A549 (cell line): ENCODE results near the gene IL36B. TPM values are rescaled to one million over a fixed set of nuclear protein-coding genes. Genes with fewer than 3 reads are reported as not detected.

Experiments
- ATAC-seq, 2 experiments: fragments of 200-7000 bp in 1 of 2; fragments of >200 bp in 1 of 2; cut with Nextera tagmentation in 1 of 2; cut with Tn5 transposase in 1 of 2; 3 replicates each; pipeline versions ENCODE4 v1.8.0 to v1.9.1; 2018 to 2020; ENCODE audit warnings: mild to moderate bottlenecking in 1 of 2, moderate library complexity in 1 of 2
- CTCF ChIA-PET: fragments of 300-600 bp; sonication (Branson Sonifier 250); formaldehyde crosslinking; extraction: SDS; loops from one replicate; lab custom pipeline; 2021; ENCODE audit warnings: antibody characterized with exemption, inconsistent platforms; lab: Yijun Ruan, JAX
- POLR2A ChIA-PET: fragments of 350-600 bp; formaldehyde crosslinking; extraction: SDS; loops from one replicate; lab custom pipeline; 2021; ENCODE audit warnings: antibody characterized with exemption, inconsistent platforms; lab: Yijun Ruan, JAX
- DNase-seq, 2 experiments: peaks; one replicate each; pipeline versions ENCODE4 v3.0.0 to v3.0.0-alpha.2; 2011 to 2016; ENCODE audit warnings: low read depth in 1 of 2, low spot score in 1 of 2
- FAIRE-seq: peaks from 2 replicates; lab custom pipeline; 2011; peaks lifted over from hg19 to GRCh38; lab: Jason Lieb, UNC
- H3K27ac ChIP-seq, 2 experiments: fragments of >200 bp; sonication (Bioruptor Twin); formaldehyde crosslinking; 3 replicates each; pipeline ENCODE4 v1.5.1; 2016 to 2017
- H3K4me1 ChIP-seq: fragments of >200 bp; sonication (Bioruptor Twin); formaldehyde crosslinking; 3 replicates; pipeline ENCODE4 v1.6.1; 2016
- H3K4me2 ChIP-seq: fragments of >200 bp; sonication (Bioruptor Twin); formaldehyde crosslinking; 3 replicates; pipeline ENCODE4 v1.6.1; 2016
- H3K4me3 ChIP-seq: fragments of >200 bp; sonication (Bioruptor Twin); formaldehyde crosslinking; 3 replicates; pipeline ENCODE4 v1.5.1; 2016
- H3K9me3 ChIP-seq: fragments of >200 bp; sonication (Bioruptor Twin); formaldehyde crosslinking; 3 replicates; pipeline ENCODE4 v1.6.1; 2016
- BHLHE40 ChIP-seq: IDR thresholded peaks from 2 replicates; pipeline ENCODE4 v1.6.1; 2012; ENCODE audit warnings: low read depth, low read length, inconsistent platforms
- CHD2 ChIP-seq: fragments of 150-350 bp; IDR thresholded peaks from 2 replicates; pipeline ENCODE4 v1.6.1; 2014; ENCODE audit warnings: low read length; ENCODE audit not compliant: partially characterized antibody
- EHMT2 ChIP-seq: fragments of 200-600 bp; sonication (generic); IDR thresholded peaks from 2 replicates; pipeline ENCODE4 v1.6.1; 2016; ENCODE audit warnings: antibody characterized with exemption, low read depth, mild to moderate bottlenecking, moderate library complexity
- EP300 ChIP-seq, 2 experiments: fragments of >200 bp; sonication (Bioruptor Twin); formaldehyde crosslinking; IDR thresholded peaks; 2 replicates in 1 of 2; 3 replicates in 1 of 2; pipeline ENCODE4 v1.6.1; 2016 to 2017
- HOXB13 ChIP-seq: fragments of 250-450 bp; sonication (Bioruptor Pico); IDR thresholded peaks from 2 replicates; pipeline ENCODE4 v1.5.0; 2020; ENCODE audit warnings: low read depth, mild to moderate bottlenecking, moderate library complexity
- KDM1A ChIP-seq: fragments of 200-600 bp; sonication (generic); IDR thresholded peaks from 2 replicates; pipeline ENCODE4 v1.6.1; 2016; ENCODE audit warnings: low read depth, mild to moderate bottlenecking
- MAFK ChIP-seq: fragments of 450-650 bp; IDR thresholded peaks from 2 replicates; pipeline ENCODE4 v1.6.1; 2014; ENCODE audit not compliant: partially characterized antibody
- MAZ ChIP-seq: fragments of 150-350 bp; IDR thresholded peaks from 2 replicates; pipeline ENCODE4 v1.6.1; 2014; ENCODE audit warnings: antibody characterized with exemption, low read depth, low read length, borderline replicate concordance
- MYC ChIP-seq: IDR thresholded peaks from 2 replicates; pipeline ENCODE4 v1.6.1; 2012; ENCODE audit warnings: mild to moderate bottlenecking, inconsistent platforms, low read length, improper control_type of control experiment, borderline replicate concordance
- NFE2L2 ChIP-seq: fragments of 150-350 bp; conservative IDR thresholded peaks from 2 replicates; pipeline ENCODE4 v1.6.1; 2014; ENCODE audit warnings: low read length
- PHF8 ChIP-seq: fragments of 200-600 bp; sonication (generic); IDR thresholded peaks from 2 replicates; pipeline ENCODE4 v1.6.1; 2016; ENCODE audit warnings: low read depth, mild to moderate bottlenecking, antibody characterized with exemption, moderate library complexity, borderline replicate concordance
- POLR2A ChIP-seq: IDR thresholded peaks from 2 replicates; pipeline ENCODE4 v1.6.1; 2012; ENCODE audit warnings: mild to moderate bottlenecking, low read length
- RNF2 ChIP-seq: fragments of 200-600 bp; sonication (generic); IDR thresholded peaks from 2 replicates; pipeline ENCODE4 v1.6.1; 2016; ENCODE audit warnings: low read depth, mild to moderate bottlenecking, antibody characterized with exemption, moderate library complexity, borderline replicate concordance
- SMC3 ChIP-seq: fragments of >200 bp; sonication (Bioruptor Twin); formaldehyde crosslinking; IDR thresholded peaks from 3 replicates; pipeline ENCODE4 v1.6.1; 2018; ENCODE audit warnings: inconsistent platforms
- TP53 ChIP-seq: fragments of 250-450 bp; sonication (Bioruptor Pico); IDR thresholded peaks from 2 replicates; pipeline ENCODE4 v1.5.0; 2021; ENCODE audit warnings: mild to moderate bottlenecking, moderate library complexity
- ZFP36 ChIP-seq: fragments of 450-650 bp; IDR thresholded peaks from 2 replicates; pipeline ENCODE4 v1.6.1; 2014; ENCODE audit warnings: borderline replicate concordance; ENCODE audit not compliant: partially characterized antibody
- ZSCAN20 ChIP-seq: fragments of 250-450 bp; sonication (Bioruptor Pico); IDR thresholded peaks from 2 replicates; pipeline ENCODE4 v1.8.0; 2022; ENCODE audit warnings: mild to moderate bottlenecking, moderate library complexity
- WGBS: methylation state at CpG from one replicate; pipeline ENCODE4 v1.1.6; 2017; ENCODE audit errors: missing lambda C conversion rate; 5-methylcytosine and 5-hydroxymethylcytosine counted together
- polyA plus RNA-seq, 4 experiments: library from polyadenylated mRNA; depleted of rRNA in 3 of 4; stranded (reverse); fragments of >200 nt; fragmentation: RNase III in 1 of 4; extraction: RNeasy Plus Mini Kit Qiagen cat#74134 plus additional on column Dnase treatment in 1 of 4; gene quantifications; 2 replicates in 3 of 4; 3 replicates in 1 of 4; pipeline ENCODE4 v1.2.3, GENCODE V29; 2011 to 2017
- TF ChIP-seq, protein P1 (sequence below): fragments of 150-350 bp; IDR thresholded peaks from 2 replicates; pipeline ENCODE4 v1.6.1; 2014; ENCODE audit warnings: low read depth, mild to moderate bottlenecking, low read length
- TF ChIP-seq, protein P2 (sequence below): fragments of >200 bp; sonication (Bioruptor Twin); formaldehyde crosslinking; IDR thresholded peaks from 2 replicates; pipeline ENCODE4 v1.6.1; 2016
- TF ChIP-seq, protein P3 (sequence below): fragments of >200 bp; sonication (Bioruptor Twin); formaldehyde crosslinking; IDR thresholded peaks from 3 replicates; pipeline ENCODE4 v1.6.1; 2016
- TF ChIP-seq, protein P4 (sequence below): fragments of 250-450 bp; sonication (Bioruptor Pico); IDR thresholded peaks from 2 replicates; pipeline ENCODE4 v1.5.0; 2020; ENCODE audit warnings: low read depth, mild to moderate bottlenecking, moderate library complexity
- TF ChIP-seq, protein P5 (sequence below): IDR thresholded peaks from 2 replicates; pipeline ENCODE4 v1.6.1; 2012

IL36B gene
- polyA plus RNA-seq, 2 of the 4 experiments (the other 2 are of a cell fraction) = not detected

DNA sequence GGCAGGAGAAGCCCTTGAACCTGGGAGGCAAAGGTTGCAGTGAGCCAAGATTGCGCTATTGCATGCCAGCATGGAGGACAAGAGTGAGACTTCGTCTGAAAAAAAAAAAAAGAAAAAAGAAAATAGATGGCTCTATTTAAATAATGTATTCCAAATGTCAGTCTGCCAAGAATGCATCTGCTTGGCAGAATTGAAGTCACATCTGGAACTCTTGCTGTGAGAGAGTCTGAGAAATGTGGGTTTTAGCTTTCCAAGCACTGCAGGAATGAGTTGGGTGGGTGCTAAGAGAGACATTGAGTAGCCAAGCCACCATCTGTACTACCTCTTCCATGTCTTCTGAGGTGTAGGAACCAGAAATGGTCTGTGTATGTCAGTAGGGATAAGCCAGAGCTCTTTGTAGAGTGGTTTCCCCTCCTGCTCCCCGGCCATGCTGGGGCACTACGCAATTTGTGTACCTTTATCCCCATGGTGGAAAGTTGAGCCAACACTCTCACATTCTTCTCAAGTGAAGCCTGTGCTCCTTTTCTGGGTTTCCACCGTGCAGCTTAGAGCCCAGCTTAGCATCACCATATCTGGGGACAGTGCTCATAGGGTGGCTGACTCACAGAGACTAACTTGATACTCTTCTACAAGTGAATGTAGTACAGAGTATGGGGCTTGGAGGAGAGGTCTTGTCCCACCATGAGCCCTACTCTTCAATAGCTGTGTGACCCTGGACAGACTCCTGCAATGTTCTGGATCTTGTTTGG, 40.4 kb upstream of the IL36B start:
- 16% methylated on average over 5 of the region's 5 CpGs for WGBS
- ChIA-PET POLR2A (no interaction called here), CTCF (interaction anchor here (0.8 to 6.5 kb wide), 3 partner anchors 9 to 111 kb away, joined by 3 to 44 read pairs (median 3); no protein-coding TSS in a partner anchor)
- Histone ChIP-seq H3K4me2 (no peak overlapping the region), H3K4me3 (no peak overlapping the region), H3K27ac (no peak overlapping the region), H3K4me1 (no peaks in the 10 kb centered on the region), H3K9me3 (peaks cover 15% of the 10 kb centered on the region; the same call in 2 of the 3 replicates)
- no peak for TF ChIP-seq POLR2A
- TF ChIP-seq HOXB13 (CRISPR knock-in tag) = no peak
- TF ChIP-seq CHD2 = no peak
- TF ChIP-seq BHLHE40 = no peak
- no peak for TF ChIP-seq MAZ
- TF ChIP-seq, protein P1, sequence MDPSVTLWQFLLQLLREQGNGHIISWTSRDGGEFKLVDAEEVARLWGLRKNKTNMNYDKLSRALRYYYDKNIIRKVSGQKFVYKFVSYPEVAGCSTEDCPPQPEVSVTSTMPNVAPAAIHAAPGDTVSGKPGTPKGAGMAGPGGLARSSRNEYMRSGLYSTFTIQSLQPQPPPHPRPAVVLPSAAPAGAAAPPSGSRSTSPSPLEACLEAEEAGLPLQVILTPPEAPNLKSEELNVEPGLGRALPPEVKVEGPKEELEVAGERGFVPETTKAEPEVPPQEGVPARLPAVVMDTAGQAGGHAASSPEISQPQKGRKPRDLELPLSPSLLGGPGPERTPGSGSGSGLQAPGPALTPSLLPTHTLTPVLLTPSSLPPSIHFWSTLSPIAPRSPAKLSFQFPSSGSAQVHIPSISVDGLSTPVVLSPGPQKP = no peak
- no peak for TF ChIP-seq MYC
- TF ChIP-seq, protein P2, sequence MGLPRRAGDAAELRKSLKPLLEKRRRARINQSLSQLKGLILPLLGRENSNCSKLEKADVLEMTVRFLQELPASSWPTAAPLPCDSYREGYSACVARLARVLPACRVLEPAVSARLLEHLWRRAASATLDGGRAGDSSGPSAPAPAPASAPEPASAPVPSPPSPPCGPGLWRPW = no peak
- TF ChIP-seq EHMT2 = no peak
- no peak for TF ChIP-seq ZSCAN20
- no peak for TF ChIP-seq EP300 (IDR thresholded peaks at IDR 0.05)
- no peak for TF ChIP-seq TP53 (CRISPR knock-in tag)
- TF ChIP-seq RNF2 = no peak
- TF ChIP-seq ZFP36 = no peak
- TF ChIP-seq KDM1A = no peak
- no peak for TF ChIP-seq PHF8
- no peak for TF ChIP-seq SMC3
- TF ChIP-seq, protein P3, sequence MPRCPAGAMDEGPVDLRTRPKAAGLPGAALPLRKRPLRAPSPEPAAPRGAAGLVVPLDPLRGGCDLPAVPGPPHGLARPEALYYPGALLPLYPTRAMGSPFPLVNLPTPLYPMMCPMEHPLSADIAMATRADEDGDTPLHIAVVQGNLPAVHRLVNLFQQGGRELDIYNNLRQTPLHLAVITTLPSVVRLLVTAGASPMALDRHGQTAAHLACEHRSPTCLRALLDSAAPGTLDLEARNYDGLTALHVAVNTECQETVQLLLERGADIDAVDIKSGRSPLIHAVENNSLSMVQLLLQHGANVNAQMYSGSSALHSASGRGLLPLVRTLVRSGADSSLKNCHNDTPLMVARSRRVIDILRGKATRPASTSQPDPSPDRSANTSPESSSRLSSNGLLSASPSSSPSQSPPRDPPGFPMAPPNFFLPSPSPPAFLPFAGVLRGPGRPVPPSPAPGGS = no peak
- TF ChIP-seq, protein P4, sequence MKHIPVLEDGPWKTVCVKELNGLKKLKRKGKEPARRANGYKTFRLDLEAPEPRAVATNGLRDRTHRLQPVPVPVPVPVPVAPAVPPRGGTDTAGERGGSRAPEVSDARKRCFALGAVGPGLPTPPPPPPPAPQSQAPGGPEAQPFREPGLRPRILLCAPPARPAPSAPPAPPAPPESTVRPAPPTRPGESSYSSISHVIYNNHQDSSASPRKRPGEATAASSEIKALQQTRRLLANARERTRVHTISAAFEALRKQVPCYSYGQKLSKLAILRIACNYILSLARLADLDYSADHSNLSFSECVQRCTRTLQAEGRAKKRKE (CRISPR knock-in tag) = no peak
- no peak for TF ChIP-seq MAFK
- FAIRE-seq (no peak), DNase-seq (no peak), ATAC-seq (peak in 1 of 2 experiments; percentile 39; a peak in 1 of 6 replicates)

DNA sequence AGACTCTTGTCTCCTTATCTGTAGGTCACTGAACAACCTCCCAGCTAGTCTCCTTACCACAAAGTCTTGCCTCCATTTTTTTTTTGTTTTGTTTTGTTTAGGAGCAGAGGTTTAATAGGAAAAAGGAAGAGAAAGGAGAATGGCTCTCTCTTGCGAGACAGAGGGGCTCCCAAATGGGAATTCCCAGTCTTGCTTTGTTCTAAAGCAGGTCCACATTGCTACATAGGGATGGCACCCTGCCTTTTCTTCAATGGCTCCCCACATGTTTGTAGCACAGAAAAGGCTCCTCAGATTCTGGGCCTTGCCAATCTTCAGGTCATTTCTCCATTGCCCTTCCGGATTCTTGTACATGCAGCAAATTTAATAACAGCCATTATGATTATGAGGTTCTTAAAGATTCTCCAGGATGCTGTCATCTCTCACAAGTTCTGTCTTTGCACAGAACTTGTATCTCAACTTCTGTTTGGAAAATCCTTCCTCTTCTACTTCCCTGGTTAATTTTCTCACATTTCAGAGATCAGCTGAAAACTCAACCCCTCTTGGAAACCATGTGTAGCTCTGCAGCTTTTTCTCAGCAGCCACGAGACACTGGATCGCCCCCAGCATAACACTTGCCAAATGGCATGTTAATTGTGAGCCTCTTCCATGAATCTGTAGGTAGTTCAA, 38.7 kb upstream of the IL36B start:
- WGBS = 22% methylated on average over 4 of the region's 4 CpGs
- H3K9me3 ChIP-seq = peaks cover 14% of the 10 kb centered on the region
- H3K4me1 ChIP-seq = no peaks in the 10 kb centered on the region
- ATAC-seq (no peak), FAIRE-seq (no peak), DNase-seq (no peak)
- H3K4me3 ChIP-seq = no peak overlapping the region
- CTCF ChIA-PET = interaction anchor here (1.8 to 6.5 kb wide), 2 partner anchors 13 to 46 kb away, joined by 6 to 44 read pairs; no protein-coding TSS in a partner anchor
- POLR2A ChIA-PET = no interaction called here
- no peak overlapping the region for H3K27ac ChIP-seq
- TF ChIP-seq NFE2L2 (no peak), MAZ (no peak)
- TF ChIP-seq, protein P5, sequence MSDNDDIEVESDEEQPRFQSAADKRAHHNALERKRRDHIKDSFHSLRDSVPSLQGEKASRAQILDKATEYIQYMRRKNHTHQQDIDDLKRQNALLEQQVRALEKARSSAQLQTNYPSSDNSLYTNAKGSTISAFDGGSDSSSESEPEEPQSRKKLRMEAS = no peak
- TF ChIP-seq, protein P2 = no peak
- H3K4me2 ChIP-seq = no peak overlapping the region
